HG03108 (cell line): ENCODE data around the gene ERC2.

Experiments
- ATAC-seq: cut with Tn5 transposase; IDR thresholded peaks from one replicate; pipeline ENCODE4 v1.9.1; 2021; ENCODE audit warnings: moderate library complexity; ENCODE audit not compliant: unreplicated experiment

Gene ERC2

DNA sequence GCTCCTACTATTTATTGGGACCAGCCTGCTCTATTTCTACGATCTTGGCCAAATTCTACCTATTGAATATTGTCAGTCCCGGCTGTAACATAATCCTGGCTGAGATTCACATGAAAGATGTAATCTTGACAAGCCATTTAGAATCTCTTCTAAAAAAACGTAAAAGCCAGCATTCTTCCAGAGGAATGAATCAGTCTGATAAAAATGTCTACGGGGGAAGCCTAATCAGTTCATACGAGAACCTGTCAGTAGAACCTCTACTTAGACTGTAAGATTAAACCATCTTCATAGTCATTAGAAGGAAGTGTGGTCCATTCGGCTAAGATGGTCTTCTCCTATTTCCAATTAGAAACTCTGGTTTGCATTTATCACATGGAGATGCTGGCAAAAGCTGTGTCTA lies 833.9 kb downstream of the ERC2 start:
- no peak for ATAC-seq

- ATAC-seq = no peak
These were observed 834.9 kb downstream of the ERC2 start for GRCh38 chr3:55633333-55633732.

GRCh38 chr3:55631766-55632331 lies 836.4 kb downstream of the ERC2 start:
- no peak for ATAC-seq

DNA sequence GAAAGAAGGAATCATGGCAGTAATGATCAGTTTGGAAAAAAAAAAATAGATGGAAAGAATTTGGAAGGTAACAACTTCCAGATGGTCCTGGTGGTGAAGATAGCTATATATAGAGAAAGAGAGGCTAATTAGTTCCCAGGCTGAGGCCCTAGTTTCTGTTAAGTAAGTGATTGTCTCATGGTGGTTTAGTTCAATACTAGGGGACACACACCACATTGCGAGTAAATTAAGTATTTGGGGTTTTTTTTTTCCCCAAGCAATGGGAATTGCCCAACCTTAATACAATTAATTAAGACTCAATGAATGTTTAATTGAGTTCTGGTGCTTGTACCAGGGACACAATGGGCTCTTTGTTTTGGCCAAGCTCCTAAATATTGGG lies 837.4 kb downstream of the ERC2 start:
- no peak for ATAC-seq

DNA sequence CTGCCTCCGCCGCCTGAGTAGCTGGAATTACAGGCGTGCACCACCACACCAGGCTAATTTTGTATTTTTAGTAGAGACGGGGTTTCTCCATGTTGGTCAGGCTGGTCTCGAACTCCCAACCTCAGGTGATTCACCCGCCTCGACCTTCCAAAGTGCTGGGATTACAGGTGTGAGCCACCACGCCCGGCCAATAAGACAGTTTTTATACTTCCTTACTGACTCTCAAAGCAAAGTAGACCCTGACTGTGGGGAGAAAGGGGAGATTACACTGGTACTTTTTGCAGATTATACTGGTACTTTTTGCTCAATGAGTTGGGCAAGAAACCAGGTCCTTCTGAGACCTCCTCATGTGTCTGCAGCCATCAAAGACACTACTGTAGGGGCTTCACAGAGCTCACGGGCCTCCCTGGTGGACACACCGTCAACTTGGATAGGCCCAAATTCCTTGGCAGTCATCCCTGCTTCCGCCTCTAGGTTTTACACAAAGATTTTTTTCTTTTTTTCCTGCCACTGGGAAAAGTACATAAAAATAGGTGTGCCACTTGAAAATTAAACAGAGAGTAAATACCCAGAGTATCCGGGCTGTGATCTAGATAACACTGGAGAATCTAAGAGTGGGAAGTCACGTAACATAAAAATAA lies 837.9 kb downstream of the ERC2 start:
- ATAC-seq = no peak

DNA sequence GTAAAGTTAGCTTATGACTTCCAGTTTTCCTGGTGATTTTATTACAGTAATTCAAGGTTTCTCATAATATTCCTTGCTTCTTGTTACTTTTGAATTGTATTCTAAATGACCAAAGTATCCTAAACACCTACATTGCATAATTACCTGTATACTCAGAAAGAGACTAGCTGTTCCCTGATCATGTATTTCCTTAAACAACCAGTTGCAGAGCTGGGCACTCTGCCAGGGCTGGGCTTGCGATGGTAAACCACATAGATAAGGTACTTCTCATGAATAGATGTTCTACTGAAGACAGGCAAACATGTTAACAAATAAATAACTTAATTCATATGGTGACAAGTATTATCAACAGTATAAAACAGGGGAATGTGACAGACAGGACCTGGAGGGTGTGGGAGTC lies 838.8 kb downstream of the ERC2 start:
- ATAC-seq = no peak

DNA sequence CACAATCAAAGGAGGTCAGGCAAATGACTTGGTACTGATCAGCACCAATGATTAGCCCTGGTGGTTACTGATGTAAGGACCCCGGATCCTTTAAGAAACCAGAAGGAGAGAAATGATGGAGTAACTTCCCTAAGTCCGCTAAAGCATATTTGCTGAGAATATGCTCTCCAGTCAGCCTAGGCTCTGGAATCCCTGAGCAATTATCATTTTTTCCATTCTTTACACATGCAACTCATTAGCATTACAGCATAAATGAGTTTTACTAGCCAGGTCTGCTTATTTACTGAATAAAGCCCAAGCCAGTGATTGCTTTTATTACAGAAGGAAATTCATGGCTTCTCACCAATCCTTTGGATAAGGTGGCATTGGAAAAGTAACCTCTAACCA lies 842.0 kb downstream of the ERC2 start:
- no peak for ATAC-seq

GRCh38 chr3:55624238-55624637 lies 844.0 kb downstream of the ERC2 start:
- no peak for ATAC-seq

- no peak for ATAC-seq
These were observed 844.5 kb downstream of the ERC2 start for GRCh38 chr3:55623786-55624185.

DNA sequence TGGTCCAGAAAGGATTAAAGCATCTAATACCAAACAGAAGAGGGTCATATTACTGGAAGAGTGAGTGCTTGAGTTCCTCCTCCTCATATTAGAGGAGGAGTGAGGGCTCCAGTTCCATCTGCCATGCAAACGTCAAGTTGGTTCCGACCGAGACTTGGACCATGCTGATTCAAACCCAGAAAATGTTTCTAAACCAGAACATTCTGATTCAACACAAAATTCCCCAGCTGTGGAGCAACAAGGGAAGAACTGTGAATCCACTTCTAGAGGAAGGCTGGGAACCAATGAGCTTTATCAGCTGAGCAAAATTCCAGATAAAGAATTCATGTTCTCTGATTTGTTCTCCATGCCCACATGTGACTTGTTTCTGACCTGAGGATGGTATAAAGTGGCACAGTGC lies 845.5 kb downstream of the ERC2 start:
- ATAC-seq = no peak

- no peak for ATAC-seq
These were observed 846.2 kb downstream of the ERC2 start for GRCh38 chr3:55622116-55622515.

GRCh38 chr3:55621648-55622047 lies 846.6 kb downstream of the ERC2 start:
- no peak for ATAC-seq

GRCh38 chr3:55621026-55621422 lies 847.2 kb downstream of the ERC2 start:
- no peak for ATAC-seq

GRCh38 chr3:55620351-55621025 lies 847.8 kb downstream of the ERC2 start:
- no peak for ATAC-seq

- no peak for ATAC-seq
These were observed 849.0 kb downstream of the ERC2 start for GRCh38 chr3:55619046-55619808.

DNA sequence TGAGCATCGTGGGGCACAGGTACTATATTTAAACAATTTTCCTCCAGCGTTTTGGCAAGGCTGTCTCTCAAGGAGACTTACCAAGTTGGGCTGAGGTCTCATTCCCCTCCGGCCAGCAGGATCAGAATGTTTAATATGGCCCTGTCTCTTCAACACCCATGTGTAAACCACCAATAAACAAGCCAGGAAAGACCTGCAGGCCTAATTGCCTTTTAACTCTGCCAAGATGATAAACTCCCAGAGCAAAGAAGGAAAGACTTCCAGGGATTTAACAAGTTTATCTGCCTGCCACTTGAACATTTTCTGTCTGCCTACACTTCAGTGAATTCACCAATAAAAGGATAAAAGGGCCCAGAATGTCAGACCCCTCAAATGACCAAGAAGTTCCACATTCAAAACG lies 850.9 kb downstream of the ERC2 start:
- ATAC-seq = no peak

- no peak for ATAC-seq
These were observed 851.5 kb downstream of the ERC2 start for GRCh38 chr3:55616803-55617202.

DNA sequence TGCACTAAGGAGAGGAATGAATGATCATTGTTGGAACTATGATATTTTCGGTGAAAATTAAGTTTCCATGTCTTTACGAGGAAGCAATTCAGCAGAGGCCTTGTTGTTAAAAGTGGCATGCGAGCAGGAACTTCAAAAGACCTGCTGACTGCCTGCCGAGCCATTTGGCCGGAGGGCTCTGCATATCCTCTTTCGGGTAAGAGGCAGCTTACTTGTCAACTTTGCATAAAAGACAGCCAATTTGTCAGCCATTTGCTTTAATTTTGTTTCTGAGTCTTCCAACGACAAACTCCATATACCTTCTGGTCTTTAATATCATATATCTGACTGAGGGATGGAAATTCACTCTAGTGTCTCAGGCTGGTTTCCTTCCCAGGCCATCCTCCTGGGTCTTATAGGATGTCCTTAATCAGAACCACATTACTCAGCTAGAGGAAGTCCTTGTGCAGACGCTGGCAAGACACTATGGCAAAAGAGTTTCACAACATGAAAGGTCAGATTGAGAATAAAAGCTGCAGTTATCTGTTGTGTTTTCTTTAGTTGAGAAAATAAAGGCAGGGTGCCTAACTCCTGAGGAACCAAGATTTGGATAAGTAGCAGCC lies 852.5 kb downstream of the ERC2 start:
- ATAC-seq = no peak

- no peak for ATAC-seq
These were observed 853.1 kb downstream of the ERC2 start for GRCh38 chr3:55615039-55615693.

DNA sequence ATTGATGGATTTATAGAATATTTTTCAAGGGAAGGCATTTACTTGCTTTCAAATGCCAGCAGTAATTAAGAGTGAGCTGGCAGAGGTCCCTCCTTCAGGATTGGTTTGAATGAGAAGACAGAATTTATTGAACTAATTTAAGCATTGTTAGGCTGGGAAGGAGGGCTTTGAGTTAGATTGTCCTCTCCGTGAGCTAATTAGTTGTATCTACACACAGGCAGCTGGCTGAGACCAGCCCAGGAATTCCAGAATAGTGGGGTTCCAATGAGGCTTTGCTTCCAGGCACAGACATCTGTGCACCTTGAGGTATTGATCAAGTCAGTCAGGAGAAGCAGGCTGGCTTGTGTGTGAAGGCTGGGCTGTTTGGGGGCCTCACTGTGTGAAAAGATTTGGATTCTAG lies 857.1 kb downstream of the ERC2 start:
- no peak for ATAC-seq

- no peak for ATAC-seq
These were observed 858.9 kb downstream of the ERC2 start for GRCh38 chr3:55609230-55609827.
